ENCODE results near the gene ZNF618.
A peak's percentile ranks its signal among the peaks of the same experiment; 100 is the strongest.

ZNF618 gene

DNA sequence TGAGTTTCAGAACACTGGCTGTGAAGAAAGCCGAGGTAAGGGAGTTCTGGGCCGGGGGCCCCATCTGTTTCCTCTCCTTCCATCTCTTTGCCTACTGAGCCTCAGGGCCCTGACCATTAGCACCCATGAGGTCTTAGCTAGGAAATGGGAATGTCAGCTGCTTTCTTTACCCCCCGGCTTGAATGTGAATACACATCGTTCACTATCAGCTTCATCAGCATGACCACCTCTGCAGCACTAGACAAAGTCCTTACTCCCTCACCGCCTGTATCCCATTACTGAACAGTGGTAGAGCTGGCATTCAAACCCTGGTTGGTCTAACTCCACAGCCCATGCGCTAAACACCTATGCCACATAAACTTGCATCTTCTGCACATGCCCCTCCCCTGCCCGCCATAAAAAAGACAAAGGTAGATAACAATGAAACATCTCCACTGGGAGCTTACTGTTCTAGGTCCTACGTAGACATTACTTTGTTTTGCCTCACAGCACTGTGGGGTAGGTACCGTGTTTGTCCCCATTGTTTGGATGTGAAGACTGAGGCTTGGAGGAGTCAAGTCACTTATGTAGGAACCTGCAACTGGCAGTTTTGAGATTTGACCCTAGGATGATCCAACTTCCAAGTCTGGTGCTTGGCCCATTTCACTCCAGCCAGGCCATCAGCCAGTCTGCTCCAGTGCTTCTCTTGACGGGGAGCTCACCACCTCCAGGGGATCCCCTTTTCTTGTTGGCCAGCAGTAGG lies 108.7 kb downstream of the ZNF618 start:
- no peak overlapping the region for H3K4me3 ChIP-seq (ENCODE audit: low read length)
- no peak for DNase-seq (ENCODE audit: low read depth)
- TF ChIP-seq, protein P1, sequence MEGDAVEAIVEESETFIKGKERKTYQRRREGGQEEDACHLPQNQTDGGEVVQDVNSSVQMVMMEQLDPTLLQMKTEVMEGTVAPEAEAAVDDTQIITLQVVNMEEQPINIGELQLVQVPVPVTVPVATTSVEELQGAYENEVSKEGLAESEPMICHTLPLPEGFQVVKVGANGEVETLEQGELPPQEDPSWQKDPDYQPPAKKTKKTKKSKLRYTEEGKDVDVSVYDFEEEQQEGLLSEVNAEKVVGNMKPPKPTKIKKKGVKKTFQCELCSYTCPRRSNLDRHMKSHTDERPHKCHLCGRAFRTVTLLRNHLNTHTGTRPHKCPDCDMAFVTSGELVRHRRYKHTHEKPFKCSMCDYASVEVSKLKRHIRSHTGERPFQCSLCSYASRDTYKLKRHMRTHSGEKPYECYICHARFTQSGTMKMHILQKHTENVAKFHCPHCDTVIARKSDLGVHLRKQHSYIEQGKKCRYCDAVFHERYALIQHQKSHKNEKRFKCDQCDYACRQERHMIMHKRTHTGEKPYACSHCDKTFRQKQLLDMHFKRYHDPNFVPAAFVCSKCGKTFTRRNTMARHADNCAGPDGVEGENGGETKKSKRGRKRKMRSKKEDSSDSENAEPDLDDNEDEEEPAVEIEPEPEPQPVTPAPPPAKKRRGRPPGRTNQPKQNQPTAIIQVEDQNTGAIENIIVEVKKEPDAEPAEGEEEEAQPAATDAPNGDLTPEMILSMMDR (conservative IDR thresholded peaks at IDR 0.05; ENCODE audit: low read length), result no peak

- TF ChIP-seq, protein P1 (conservative IDR thresholded peaks at IDR 0.05; ENCODE audit: low read length), result no peak
- DNase-seq (ENCODE audit: low read depth), result no peak
- no peak overlapping the region for H3K4me3 ChIP-seq (ENCODE audit: low read length)
Observed at GRCh38 chr9:113985968-113986585, 110.0 kb downstream of the ZNF618 start.

DNA sequence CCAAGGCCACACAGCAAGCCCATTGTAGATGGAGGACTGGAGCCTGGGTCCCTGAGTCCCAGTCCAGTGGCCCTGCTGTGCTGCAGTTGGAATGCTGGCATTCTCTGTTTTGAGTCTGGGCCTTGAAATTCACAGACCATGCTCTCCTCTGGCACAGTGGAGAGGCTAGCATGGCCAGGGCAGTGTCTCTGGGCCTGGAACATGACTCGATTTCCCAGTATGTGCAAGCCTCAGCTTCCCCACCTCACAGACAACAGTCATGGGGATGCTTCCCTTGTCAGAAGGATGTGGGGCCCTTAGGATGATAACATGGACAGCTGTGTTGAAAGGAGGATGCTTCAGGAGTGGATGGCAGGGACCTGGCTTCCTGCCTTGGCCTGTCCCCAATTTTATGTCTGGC lies 110.8 kb downstream of the ZNF618 start:
- TF ChIP-seq, protein P1 (conservative IDR thresholded peaks at IDR 0.05; ENCODE audit: low read length), result no peak
- DNase-seq (ENCODE audit: low read depth), result no peak
- no peak overlapping the region for H3K4me3 ChIP-seq (ENCODE audit: low read length)

- no peak overlapping the region for H3K4me3 ChIP-seq (ENCODE audit: low read length)
- TF ChIP-seq, protein P1 (conservative IDR thresholded peaks at IDR 0.05; ENCODE audit: low read length), result no peak
- no peak for DNase-seq (ENCODE audit: low read depth)
Observed at GRCh38 chr9:113987526-113987925, 111.4 kb downstream of the ZNF618 start.

DNA sequence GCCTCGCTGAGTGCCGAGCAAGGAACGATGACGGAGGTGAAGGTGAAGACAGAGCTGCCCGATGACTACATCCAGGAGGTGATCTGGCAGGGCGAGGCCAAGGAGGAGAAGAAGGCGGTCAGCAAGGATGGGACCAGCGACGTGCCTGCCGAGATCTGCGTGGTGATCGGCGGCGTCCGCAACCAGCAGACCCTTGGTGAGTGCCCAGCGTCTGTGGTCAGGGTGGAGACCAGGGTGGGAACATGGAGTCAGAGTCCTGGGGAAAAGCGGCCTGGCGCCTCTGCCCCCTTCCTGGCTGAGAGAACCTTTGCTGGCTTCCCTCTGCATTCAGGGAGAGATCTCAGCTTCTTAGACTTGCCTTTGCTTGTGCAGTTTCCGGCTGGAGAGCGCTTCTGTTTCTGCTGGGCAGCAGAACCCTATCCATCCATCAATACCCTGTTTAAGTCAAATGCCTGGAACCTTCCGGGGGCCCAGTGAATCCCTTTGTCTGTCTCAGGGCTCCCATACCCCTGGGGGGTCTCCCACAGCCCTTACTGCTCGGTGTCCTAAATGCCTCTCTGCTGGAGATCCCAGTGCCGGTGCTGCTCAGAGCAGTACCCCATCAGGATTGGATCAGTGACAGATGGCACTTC lies 112.4 kb downstream of the ZNF618 start:
- DNase-seq (ENCODE audit: low read depth), result no peak
- TF ChIP-seq, protein P1 (conservative IDR thresholded peaks at IDR 0.05; ENCODE audit: low read length), result no peak
- H3K4me3 ChIP-seq (ENCODE audit: low read length), result no peak overlapping the region

- no peak overlapping the region for H3K4me3 ChIP-seq (ENCODE audit: low read length)
- peak; percentile 76 for DNase-seq (ENCODE audit: low read depth)
- TF ChIP-seq, protein P1 (conservative IDR thresholded peaks at IDR 0.05; ENCODE audit: low read length), result no peak
Observed at GRCh38 chr9:113989017-113989713, 113.1 kb downstream of the ZNF618 start.
